D341Med (cell line): ENCODE measurements around the gene OAT.
"Not testable (repeated sequence)": the region's sequence is repeated elsewhere in the genome, so short reads cannot be mapped to it uniquely, and the experiment has no call there.

Experiments used
- DNase-seq: peaks from one replicate; pipeline ENCODE4 v3.0.0; 2012; ENCODE audit warnings: low spot score

OAT gene

GRCh38 chr10:124378881-124379471 is 39.7 kb downstream of the OAT start:
- DNase-seq = no peak

- no peak for DNase-seq
Observed at GRCh38 chr10:124378271-124378670, 40.5 kb downstream of the OAT start.

GRCh38 chr10:124377101-124377500 is 41.6 kb downstream of the OAT start:
- DNase-seq = no peak

GRCh38 chr10:124376411-124376810 is 42.3 kb downstream of the OAT start:
- DNase-seq = no peak

- DNase-seq = no peak
Observed at GRCh38 chr10:124375691-124376090, 43.0 kb downstream of the OAT start.

- DNase-seq = no peak
Observed at GRCh38 chr10:124375353-124375614, 43.4 kb downstream of the OAT start.

GRCh38 chr10:124374535-124375352 is 44.0 kb downstream of the OAT start:
- DNase-seq = no peak

- DNase-seq = no peak
Observed at GRCh38 chr10:124372899-124373298, 45.8 kb downstream of the OAT start.

- DNase-seq = no peak
Observed at GRCh38 chr10:124370426-124370825, 48.3 kb downstream of the OAT start.

- no peak for DNase-seq
Observed at GRCh38 chr10:124369986-124370385, 48.7 kb downstream of the OAT start.

- DNase-seq = not testable (repeated sequence)
Observed at GRCh38 chr10:124369533-124369932, 49.2 kb downstream of the OAT start.

- DNase-seq = no peak
Observed at GRCh38 chr10:124369066-124369465, 49.7 kb downstream of the OAT start.

GRCh38 chr10:124367936-124368335 is 50.8 kb downstream of the OAT start:
- DNase-seq = no peak

GRCh38 chr10:124367414-124367813 is 51.3 kb downstream of the OAT start:
- no peak for DNase-seq

- DNase-seq = no peak
Observed at GRCh38 chr10:124366825-124367224, 51.9 kb downstream of the OAT start.

- no peak for DNase-seq
Observed at GRCh38 chr10:124366343-124366742, 52.4 kb downstream of the OAT start.

GRCh38 chr10:124364674-124365073 is 54.0 kb downstream of the OAT start:
- no peak for DNase-seq

- DNase-seq = no peak
Observed at GRCh38 chr10:124362568-124362967, 56.2 kb downstream of the OAT start.

GRCh38 chr10:124359336-124359832 is 59.3 kb downstream of the OAT start:
- DNase-seq = no peak

GRCh38 chr10:124357561-124357885 is 61.2 kb downstream of the OAT start:
- DNase-seq = no peak

GRCh38 chr10:124356701-124357560 is 61.8 kb downstream of the OAT start:
- no peak for DNase-seq

- no peak for DNase-seq
Observed at GRCh38 chr10:124354411-124355382, 64.0 kb downstream of the OAT start.
